ENCODE data around the gene PARVG. TPM values are rescaled to one million over a fixed set of nuclear protein-coding genes. Genes with fewer than 3 reads are reported as not detected.
A peak's percentile ranks its signal among the peaks of the same experiment; 100 is the strongest.

The PARVG gene
- total and polyA plus RNA-seq, 2 of the 8 experiments (the other 6 are each of a cell fraction or from before 2014, with no cell fraction given): 0.37 to 1.5 TPM

GRCh38 chr22:44180706-44181032 lies at the start of gene PARVG (continued):
- TF ChIP-seq CHD7 (IDR thresholded peaks at IDR 0.05; ENCODE audit: insufficient replicate concordance, low read length) (no peak), SUZ12 (IDR thresholded peaks at IDR 0.05; ENCODE audit: low read length) (no peak), SRF (IDR thresholded peaks at IDR 0.05; ENCODE audit: low read depth, low read length) (no peak), CREB1 (IDR thresholded peaks at IDR 0.05) (peak; percentile 93)
